Gastrocnemius medialis (tissue), 4 donors: ENCODE measurements around the gene NUMB.

ENCODE experiments used
- POLR2A ChIP-seq, 2 donors: fragments of 450-650 bp; IDR thresholded peaks; one replicate each; pipeline ENCODE4 v1.6.1; 2017; ENCODE audit warnings: antibody characterized with exemption in 2 of 2, mild to moderate bottlenecking in 2 of 2, moderate library complexity in 2 of 2
- TF ChIP-seq, protein P1 (sequence below), 5 experiments: fragments of 450-650 bp in 3 of 5; fragments of 200-600 bp in 2 of 5; sonication (generic) in 2 of 5; IDR thresholded peaks in 4 of 5; conservative IDR thresholded peaks in 1 of 5; 1 replicate in 4 of 5; 2 replicates in 1 of 5; pipeline ENCODE4 v1.5.1; 2016 to 2019; ENCODE audit warnings: antibody characterized with exemption in 5 of 5, mild to moderate bottlenecking in 3 of 5, moderate library complexity in 3 of 5

DNA sequence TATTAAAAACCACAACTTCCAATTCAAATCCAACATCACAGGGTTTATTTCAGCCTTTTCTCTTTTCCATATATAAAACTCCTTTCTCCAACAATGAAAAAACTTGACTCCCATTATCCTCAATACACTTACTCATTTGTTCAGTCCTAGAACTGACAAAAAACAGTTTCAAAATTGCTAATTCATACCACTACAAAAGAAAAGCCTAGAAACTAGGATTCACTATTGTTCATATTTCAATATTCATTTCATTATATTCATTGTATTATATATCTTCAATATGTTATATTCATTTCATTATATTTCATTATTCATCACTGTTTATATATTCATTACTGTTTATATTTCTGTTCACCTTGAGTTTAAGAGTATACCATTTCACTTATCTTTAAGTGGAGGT lies 85.8 kb downstream of the NUMB start:
- TF ChIP-seq, protein P1, sequence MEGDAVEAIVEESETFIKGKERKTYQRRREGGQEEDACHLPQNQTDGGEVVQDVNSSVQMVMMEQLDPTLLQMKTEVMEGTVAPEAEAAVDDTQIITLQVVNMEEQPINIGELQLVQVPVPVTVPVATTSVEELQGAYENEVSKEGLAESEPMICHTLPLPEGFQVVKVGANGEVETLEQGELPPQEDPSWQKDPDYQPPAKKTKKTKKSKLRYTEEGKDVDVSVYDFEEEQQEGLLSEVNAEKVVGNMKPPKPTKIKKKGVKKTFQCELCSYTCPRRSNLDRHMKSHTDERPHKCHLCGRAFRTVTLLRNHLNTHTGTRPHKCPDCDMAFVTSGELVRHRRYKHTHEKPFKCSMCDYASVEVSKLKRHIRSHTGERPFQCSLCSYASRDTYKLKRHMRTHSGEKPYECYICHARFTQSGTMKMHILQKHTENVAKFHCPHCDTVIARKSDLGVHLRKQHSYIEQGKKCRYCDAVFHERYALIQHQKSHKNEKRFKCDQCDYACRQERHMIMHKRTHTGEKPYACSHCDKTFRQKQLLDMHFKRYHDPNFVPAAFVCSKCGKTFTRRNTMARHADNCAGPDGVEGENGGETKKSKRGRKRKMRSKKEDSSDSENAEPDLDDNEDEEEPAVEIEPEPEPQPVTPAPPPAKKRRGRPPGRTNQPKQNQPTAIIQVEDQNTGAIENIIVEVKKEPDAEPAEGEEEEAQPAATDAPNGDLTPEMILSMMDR (IDR thresholded peaks at IDR 0.05 in 4 of 5, conservative IDR thresholded peaks at IDR 0.05 in 1 of 5), result no peak
- TF ChIP-seq POLR2A (IDR thresholded peaks at IDR 0.05), result no peak
